NOMO-1 treated with dmso at 0.1 percent for 144 hours (cell line): ENCODE measurements around the gene DNAJA2.
"Not testable (repeated sequence)": the region's sequence is repeated elsewhere in the genome, so short reads cannot be mapped to it uniquely, and the experiment has no call there.

ENCODE experiments used
- DNase-seq: peaks from one replicate; lab custom pipeline; 2025; ENCODE audit not compliant: unreplicated experiment; lab: John Stamatoyannopoulos, UW

Gene DNAJA2

DNA sequence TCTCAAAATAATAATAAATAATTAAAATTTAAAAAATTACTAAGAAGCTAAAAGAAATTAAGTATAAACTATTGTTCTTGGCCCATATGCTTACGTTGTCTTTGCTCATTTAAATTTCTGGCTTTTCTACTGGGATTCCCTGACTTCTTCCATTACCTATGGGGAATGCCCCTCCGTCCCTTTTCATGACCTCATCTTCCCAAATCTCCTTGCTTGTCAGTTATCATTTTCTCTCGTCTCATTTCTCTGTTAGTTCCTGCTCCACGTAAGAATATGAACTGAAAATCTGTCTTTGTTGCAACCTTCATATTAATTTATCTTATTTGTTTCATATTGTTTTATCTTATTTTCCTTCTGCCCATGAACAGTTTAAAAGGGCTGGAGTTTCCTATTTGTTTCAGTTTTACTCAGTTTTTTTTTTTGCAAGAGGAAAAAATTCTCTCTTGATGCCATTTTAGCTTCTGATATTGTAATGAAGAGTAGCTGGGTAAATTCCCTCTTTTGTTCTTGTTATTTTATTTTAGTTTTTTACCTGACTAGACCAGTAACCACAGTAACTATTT is 2.5 kb upstream of the DNAJA2 start:
- no peak for DNase-seq

DNA sequence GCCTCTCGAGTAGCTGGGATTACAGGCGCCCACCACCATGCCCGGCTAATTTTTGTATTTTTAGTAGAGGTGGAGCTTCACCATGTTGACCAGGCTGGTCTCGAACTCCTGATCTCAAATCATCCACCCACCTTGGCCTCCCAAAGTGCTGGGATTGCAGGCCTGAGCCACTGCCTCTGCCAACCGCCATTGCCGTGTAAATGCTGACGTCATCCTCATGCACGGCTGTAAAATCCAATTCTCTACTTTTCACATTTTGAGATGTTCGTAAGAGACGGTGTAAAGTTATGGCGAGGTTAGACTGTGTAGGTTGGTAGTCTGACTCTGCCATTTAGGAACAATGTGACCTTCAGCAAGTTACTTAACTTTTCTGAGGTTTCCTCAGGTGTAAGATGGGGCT is 1.7 kb upstream of the DNAJA2 start:
- no peak for DNase-seq

DNA sequence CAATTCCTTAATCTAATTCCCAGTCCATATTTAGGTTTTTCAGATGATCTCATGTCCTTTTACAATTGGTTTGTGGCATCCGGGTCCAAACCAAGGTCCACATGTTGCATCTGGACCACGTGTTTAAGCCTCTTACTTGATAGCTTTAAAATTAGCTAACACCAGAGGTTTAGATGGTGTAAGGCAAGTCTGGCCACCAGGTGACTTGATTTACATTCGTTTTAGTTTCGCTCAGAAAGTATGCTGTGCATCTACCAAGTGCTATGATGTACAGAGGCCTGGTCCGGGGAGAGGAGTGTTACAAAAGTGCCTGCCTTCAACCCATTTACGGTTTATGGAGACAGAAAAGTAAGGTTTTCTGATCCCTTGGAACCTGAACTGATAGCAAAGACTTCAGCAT is 878 bp upstream of the DNAJA2 start:
- no peak for DNase-seq

- no peak for DNase-seq
Measured at GRCh38 chr16:46973996-46974324, 486 bp upstream of the DNAJA2 start.

GRCh38 chr16:46972429-46973206 is 856 bp downstream of the DNAJA2 start:
- peak; percentile 9 for DNase-seq

DNA sequence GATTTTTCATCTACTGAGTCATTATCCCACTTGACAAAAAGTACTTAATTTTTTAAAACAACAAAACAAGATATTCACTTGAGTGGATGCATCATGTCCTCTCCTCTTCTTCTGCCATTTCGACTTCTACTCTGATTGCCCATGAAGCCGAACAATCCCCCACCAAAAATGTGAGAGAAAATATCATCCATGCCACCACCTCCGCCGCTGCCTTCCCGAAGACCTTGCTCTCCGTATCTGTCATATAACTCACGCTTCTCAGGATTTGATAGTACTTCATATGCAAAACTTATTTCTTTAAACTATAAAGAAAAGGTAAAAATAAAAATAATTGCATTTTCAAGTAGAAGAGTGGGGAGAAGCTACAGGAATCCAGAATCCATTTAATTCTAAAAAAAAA is 2.2 kb downstream of the DNAJA2 start:
- no peak for DNase-seq

GRCh38 chr16:46970089-46970488 is 3.4 kb downstream of the DNAJA2 start:
- DNase-seq: no peak

GRCh38 chr16:46968063-46968435 is 5.4 kb downstream of the DNAJA2 start:
- DNase-seq: no peak

- DNase-seq: no peak
Measured at GRCh38 chr16:46962629-46963028, 10.8 kb downstream of the DNAJA2 start.

- DNase-seq: peak; percentile 64
Measured at GRCh38 chr16:46961373-46962353, 11.8 kb downstream of the DNAJA2 start.

DNA sequence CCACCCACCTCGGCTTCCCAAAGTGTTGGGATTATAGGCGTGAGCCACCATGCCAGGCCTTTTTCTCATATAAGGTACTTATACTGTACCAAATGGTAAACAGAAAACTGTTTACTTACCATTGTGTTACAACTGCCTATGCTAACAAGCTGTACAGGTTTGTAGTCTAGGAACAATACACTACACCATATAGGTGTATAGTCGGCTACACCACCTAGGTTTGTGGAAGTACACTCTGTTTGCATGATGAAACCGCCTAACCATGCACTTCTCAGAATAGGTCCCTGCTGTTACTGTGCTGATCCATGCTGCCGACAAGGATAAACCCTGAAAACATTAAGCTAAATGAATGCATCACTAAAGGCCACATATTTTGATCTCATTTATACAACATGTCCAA is 18.9 kb downstream of the DNAJA2 start:
- no peak for DNase-seq

GRCh38 chr16:46950009-46950408 is 23.5 kb downstream of the DNAJA2 start:
- DNase-seq: no peak

GRCh38 chr16:46949241-46949892 is 24.1 kb downstream of the DNAJA2 start:
- no peak for DNase-seq

GRCh38 chr16:46948548-46949166 is 24.8 kb downstream of the DNAJA2 start:
- DNase-seq: no peak

DNA sequence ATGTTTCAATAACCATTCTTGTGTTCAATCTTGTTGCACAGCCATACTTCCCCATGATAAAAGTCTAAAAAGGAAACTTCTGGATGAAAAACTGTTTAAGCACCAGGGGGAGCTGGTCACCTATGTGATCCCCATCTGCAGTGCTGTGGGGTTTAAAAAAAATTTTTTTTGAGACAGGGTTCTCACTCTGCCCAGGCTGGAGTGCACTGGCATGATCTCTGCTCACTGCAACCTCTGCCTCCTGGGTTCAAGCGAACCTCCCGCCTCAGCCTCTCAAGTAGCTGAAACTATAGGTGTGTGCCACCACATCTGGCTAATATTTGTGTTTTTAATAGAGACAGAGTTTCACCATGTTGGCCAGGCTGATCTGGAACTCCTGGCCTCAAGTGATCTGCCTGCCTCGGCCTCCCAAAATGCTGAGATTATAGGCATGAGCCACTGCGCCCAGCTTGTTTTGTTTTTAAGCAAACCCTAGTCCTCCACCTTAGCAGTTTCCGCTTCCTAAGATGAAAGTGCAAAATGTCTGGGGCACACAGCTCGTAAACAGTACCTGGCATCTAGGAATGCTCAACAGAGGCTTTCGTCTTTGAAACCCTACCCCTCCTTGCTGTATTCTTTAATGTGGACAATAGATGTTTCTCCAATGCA is 25.4 kb downstream of the DNAJA2 start:
- DNase-seq: peak; percentile 5

GRCh38 chr16:46944713-46945112 is 28.8 kb downstream of the DNAJA2 start:
- not testable (repeated sequence) for DNase-seq

DNA sequence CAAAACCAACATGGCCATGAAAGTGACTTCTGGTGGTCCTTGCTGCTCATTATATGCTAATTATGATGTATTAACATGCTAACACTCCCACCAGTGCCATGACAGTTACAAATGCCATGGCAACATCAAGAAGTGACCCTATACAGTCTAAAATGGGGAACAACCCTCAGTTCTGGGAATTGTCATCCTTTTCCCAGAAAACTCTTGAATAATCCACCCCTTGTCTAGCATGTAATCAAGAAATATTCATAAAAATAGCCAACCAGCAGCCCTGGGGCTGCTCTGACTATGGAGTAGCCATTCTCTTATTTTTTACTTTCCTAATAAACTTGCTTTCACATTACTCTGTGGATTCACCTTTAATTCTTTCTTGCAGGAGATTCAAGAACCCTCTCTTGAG is 35.9 kb downstream of the DNAJA2 start:
- DNase-seq: no peak

DNA sequence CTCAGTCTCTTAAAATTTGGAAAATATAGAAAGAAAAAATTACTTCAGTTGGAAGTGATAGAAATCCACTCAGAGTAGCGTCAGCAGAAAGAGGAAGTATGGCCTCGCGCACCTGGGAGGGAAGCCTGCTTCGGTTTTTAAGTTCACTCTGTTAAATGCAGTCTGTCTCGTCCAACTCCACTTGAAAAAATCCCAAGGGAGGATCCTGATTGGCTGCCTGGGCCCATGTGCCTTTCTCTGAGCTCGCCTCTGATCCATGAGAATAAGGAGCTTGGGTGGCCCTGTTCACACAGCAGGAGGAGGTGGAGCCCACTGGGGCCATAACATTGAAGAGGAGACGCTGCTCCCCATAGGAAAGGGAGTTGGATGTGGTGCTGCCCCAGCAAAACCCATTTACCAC is 40.7 kb downstream of the DNAJA2 start:
- no peak for DNase-seq

DNA sequence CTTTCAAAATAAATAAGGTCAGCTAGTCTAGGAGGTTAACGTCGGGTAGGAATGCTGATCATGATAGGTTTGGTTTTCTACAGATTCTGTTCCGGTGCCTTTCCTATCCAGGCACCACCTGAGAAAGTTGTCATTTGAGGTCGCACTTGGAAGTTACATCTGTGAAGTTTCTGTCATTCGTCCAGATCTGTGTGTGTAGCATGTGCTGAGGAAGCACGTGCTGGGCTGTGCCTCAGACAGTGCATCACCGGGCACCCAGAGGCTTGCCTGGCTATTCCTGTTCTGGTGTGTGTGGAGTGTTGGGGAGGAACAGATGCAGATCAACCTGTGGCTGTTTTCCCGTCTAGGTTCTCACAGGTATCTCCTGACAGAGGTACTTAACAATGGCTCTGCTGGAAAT is 42.6 kb downstream of the DNAJA2 start:
- DNase-seq: no peak
